GM23338 (cell line): ENCODE data around the gene ACBD4.

Source experiments
- JUNB ChIP-seq: IDR thresholded peaks from one replicate; pipeline ENCODE4 v1.6.1; 2016; ENCODE audit warnings: antibody characterized with exemption; ENCODE audit not compliant: unreplicated experiment
- NANOG ChIP-seq: IDR thresholded peaks from 2 replicates; pipeline ENCODE4 v1.6.1; 2016; ENCODE audit warnings: antibody characterized with exemption, borderline replicate concordance
- POLR2AphosphoS5 ChIP-seq: IDR thresholded peaks from 2 replicates; pipeline ENCODE4 v1.6.1; 2016; ENCODE audit warnings: antibody characterized with exemption, low read depth
- REST ChIP-seq: IDR thresholded peaks from one replicate; pipeline ENCODE4 v1.6.1; 2018; ENCODE audit warnings: antibody characterized with exemption; ENCODE audit not compliant: unreplicated experiment
- STAT1 ChIP-seq: IDR thresholded peaks from one replicate; pipeline ENCODE4 v1.6.1; 2016; ENCODE audit warnings: antibody characterized with exemption; ENCODE audit not compliant: unreplicated experiment
- TF ChIP-seq, protein P1 (sequence below), 2 experiments: fragments of 200-600 bp in 1 of 2; sonication (generic) in 1 of 2; conservative IDR thresholded peaks; 2 replicates each; pipeline versions ENCODE4 v1.5.1 to v1.6.1; 2016 to 2017; ENCODE audit warnings: antibody characterized with exemption in 2 of 2, low read depth in 2 of 2, mild to moderate bottlenecking in 2 of 2, moderate library complexity in 1 of 2
- TF ChIP-seq, protein P2 (sequence below): fragments of 250-450 bp; sonication (Bioruptor Pico); IDR thresholded peaks from 2 replicates; pipeline ENCODE4 v1.5.0; 2020; ENCODE audit warnings: mild to moderate bottlenecking, moderate library complexity

DNA sequence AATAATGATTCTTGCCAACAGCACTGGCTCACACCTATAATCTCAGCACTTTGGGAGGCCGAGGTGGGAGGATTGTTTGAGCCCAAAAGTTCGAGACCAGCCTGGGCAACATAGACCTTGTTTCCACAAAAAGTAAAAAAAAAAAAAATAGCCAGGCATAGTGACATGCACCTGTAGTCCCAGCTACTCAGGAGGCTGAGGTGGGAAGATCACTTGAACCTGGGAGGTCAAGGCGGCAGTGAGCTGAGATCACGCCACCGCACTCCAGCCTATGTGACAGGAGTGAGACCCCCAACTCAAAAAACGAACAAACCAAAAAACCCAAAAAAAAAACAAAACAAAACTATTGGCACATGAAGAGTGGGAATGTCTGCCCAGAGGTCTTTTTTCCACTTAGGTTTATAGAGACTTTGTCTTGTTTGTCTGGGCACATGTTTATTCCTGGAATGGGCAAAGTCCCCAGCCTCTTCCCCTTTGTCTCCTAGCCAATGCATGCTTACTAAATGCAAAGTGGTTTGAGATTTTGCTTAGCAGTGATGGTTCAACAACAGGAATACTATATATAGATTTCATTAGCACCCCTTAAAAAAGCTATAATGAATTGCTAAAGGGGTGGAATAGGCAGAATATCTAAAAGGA is 48.5 kb upstream of the ACBD4 start:
- TF ChIP-seq, protein P1, sequence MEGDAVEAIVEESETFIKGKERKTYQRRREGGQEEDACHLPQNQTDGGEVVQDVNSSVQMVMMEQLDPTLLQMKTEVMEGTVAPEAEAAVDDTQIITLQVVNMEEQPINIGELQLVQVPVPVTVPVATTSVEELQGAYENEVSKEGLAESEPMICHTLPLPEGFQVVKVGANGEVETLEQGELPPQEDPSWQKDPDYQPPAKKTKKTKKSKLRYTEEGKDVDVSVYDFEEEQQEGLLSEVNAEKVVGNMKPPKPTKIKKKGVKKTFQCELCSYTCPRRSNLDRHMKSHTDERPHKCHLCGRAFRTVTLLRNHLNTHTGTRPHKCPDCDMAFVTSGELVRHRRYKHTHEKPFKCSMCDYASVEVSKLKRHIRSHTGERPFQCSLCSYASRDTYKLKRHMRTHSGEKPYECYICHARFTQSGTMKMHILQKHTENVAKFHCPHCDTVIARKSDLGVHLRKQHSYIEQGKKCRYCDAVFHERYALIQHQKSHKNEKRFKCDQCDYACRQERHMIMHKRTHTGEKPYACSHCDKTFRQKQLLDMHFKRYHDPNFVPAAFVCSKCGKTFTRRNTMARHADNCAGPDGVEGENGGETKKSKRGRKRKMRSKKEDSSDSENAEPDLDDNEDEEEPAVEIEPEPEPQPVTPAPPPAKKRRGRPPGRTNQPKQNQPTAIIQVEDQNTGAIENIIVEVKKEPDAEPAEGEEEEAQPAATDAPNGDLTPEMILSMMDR (conservative IDR thresholded peaks at IDR 0.05; ENCODE audit: low read depth in 2 of 2) = no peak
- TF ChIP-seq POLR2AphosphoS5 (no peak), JUNB (no peak), STAT1 (no peak), REST (no peak), NANOG (no peak)
- TF ChIP-seq, protein P2, sequence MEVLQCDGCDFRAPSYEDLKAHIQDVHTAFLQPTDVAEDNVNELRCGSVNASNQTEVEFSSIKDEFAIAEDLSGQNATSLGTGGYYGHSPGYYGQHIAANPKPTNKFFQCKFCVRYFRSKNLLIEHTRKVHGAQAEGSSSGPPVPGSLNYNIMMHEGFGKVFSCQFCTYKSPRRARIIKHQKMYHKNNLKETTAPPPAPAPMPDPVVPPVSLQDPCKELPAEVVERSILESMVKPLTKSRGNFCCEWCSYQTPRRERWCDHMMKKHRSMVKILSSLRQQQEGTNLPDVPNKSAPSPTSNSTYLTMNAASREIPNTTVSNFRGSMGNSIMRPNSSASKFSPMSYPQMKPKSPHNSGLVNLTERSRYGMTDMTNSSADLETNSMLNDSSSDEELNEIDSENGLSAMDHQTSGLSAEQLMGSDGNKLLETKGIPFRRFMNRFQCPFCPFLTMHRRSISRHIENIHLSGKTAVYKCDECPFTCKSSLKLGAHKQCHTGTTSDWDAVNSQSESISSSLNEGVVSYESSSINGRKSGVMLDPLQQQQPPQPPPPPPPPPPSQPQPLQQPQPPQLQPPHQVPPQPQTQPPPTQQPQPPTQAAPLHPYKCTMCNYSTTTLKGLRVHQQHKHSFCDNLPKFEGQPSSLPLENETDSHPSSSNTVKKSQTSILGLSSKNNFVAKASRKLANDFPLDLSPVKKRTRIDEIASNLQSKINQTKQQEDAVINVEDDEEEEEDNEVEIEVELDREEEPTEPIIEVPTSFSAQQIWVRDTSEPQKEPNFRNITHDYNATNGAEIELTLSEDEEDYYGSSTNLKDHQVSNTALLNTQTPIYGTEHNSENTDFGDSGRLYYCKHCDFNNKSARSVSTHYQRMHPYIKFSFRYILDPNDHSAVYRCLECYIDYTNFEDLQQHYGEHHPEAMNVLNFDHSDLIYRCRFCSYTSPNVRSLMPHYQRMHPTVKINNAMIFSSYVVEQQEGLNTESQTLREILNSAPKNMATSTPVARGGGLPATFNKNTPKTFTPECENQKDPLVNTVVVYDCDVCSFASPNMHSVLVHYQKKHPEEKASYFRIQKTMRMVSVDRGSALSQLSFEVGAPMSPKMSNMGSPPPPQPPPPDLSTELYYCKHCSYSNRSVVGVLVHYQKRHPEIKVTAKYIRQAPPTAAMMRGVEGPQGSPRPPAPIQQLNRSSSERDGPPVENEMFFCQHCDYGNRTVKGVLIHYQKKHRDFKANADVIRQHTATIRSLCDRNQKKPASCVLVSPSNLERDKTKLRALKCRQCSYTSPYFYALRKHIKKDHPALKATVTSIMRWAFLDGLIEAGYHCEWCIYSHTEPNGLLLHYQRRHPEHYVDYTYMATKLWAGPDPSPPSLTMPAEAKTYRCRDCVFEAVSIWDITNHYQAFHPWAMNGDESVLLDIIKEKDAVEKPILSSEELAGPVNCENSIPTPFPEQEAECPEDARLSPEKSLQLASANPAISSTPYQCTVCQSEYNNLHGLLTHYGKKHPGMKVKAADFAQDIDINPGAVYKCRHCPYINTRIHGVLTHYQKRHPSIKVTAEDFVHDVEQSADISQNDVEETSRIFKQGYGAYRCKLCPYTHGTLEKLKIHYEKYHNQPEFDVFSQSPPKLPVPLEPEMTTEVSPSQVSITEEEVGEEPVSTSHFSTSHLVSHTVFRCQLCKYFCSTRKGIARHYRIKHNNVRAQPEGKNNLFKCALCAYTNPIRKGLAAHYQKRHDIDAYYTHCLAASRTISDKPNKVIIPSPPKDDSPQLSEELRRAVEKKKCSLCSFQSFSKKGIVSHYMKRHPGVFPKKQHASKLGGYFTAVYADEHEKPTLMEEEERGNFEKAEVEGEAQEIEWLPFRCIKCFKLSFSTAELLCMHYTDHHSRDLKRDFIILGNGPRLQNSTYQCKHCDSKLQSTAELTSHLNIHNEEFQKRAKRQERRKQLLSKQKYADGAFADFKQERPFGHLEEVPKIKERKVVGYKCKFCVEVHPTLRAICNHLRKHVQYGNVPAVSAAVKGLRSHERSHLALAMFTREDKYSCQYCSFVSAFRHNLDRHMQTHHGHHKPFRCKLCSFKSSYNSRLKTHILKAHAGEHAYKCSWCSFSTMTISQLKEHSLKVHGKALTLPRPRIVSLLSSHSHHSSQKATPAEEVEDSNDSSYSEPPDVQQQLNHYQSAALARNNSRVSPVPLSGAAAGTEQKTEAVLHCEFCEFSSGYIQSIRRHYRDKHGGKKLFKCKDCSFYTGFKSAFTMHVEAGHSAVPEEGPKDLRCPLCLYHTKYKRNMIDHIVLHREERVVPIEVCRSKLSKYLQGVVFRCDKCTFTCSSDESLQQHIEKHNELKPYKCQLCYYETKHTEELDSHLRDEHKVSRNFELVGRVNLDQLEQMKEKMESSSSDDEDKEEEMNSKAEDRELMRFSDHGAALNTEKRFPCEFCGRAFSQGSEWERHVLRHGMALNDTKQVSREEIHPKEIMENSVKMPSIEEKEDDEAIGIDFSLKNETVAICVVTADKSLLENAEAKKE = no peak
